Skeletal muscle cell (primary cell): ENCODE results near the gene SLC25A44.

Source experiments
- DNase-seq: peaks from one replicate; pipeline ENCODE4 v3.0.0-alpha.2; 2010; ENCODE audit warnings: low read depth
- H3K4me3 ChIP-seq: 2 replicates; pipeline ENCODE4 v1.5.1; 2011; ENCODE audit warnings: low read depth, mild to moderate bottlenecking, control low read depth, low read length, moderate library complexity

Gene SLC25A44

GRCh38 chr1:156253634-156254033 lies 59.7 kb downstream of the SLC25A44 start:
- H3K4me3 ChIP-seq = no peak overlapping the region
- no peak for DNase-seq

DNA sequence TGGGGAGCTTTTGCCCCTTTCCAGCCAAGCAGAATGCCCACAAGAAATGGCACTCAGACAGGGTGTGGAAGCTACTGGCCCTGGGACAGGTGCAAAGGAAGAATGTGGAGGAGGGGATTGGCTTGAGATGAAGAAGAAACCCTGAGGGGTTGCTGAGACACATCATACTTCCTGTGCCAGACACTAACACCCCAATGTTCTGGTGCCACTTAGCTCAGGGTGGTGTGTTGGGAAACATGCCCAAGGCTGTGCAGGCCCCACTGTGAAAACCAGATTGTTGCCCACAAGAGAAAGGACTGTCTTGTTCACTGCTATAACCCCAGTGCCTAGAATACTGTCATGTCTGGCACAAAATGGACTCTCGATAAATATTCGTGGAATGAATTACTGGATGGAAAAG lies 63.8 kb downstream of the SLC25A44 start:
- DNase-seq = no peak
- H3K4me3 ChIP-seq = no peak overlapping the region

DNA sequence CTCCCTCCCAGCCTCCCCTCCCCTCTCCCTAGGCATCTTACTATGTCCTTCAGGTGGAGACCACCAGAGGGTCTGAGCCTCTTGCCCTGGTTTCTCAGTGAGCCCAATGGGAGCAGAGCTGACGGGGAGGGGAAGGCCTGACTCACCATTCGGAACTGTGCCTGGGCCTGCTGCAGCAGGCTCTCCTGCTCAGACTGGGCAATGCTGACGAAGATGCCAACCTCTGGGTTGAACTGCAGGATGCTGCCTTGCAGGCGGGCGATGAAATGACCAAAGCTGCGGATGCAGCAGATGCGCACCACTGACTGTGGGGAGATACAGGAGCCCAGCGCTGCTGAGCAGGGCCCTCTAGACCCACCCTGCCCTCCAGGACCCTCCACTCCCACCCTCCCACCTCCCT lies 65.0 kb downstream of the SLC25A44 start:
- no peak overlapping the region for H3K4me3 ChIP-seq
- no peak for DNase-seq

DNA sequence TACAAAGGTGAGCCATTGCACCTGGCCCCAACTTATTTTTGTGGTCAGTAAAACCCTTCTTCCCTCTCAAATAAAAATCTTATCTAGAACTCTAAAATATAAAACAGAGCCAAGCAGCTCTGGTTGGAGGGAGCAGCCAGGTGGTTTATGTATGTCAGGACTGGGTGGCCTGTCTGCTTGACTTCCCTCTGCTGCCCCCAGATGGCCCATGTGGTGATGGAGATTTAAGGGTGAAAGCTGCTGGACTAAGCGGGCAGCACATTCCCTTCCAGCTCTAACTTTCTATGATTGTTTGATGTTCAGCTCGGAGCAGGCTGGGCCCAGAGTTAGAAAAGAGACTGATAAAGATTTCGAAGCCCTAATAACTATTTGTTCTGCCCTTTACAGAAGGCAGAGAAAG lies 65.9 kb downstream of the SLC25A44 start:
- DNase-seq = no peak
- no peak overlapping the region for H3K4me3 ChIP-seq

DNA sequence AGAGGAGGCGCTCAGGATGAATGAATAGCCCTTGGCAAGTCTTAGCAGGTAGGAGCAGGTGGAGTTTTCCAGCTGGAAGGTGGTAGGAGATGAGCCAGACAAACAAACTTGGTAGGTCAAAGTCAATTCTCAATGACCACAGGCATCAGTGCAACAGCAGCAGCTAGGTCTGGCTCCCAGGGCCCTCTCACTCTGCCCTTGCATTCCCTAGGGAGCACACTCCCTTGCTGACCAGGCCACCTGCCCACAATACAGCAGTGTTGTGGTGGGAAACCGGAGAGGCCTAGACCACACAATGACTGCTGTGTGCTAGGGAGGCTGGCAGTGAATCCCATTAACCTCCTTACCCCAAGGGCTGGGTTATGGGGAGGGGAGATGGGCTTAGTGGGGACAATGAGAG lies 67.0 kb downstream of the SLC25A44 start:
- H3K4me3 ChIP-seq = no peak overlapping the region
- DNase-seq = no peak
